HEK293T (cell line): ENCODE measurements around the gene METTL16.

ENCODE experiments used
- CTCF ChIA-PET: fragments of 350-600 bp; formaldehyde crosslinking; extraction: SDS; loops from one replicate; lab custom pipeline; 2021; ENCODE audit warnings: antibody characterized with exemption, inconsistent platforms; lab: Yijun Ruan, JAX
- POLR2A ChIA-PET: fragments of 350-600 bp; formaldehyde crosslinking; extraction: SDS; loops from one replicate; lab custom pipeline; 2020; ENCODE audit warnings: antibody characterized with exemption, inconsistent platforms; lab: Yijun Ruan, JAX
- DNase-seq: peaks from one replicate; pipeline ENCODE4 v3.0.0; 2012; ENCODE audit warnings: mixed read lengths; ENCODE audit errors: extremely low spot score
- ARNT ChIP-seq: fragments of 450-650 bp; IDR thresholded peaks from 2 replicates; pipeline ENCODE4 v1.6.1; 2017; ENCODE audit warnings: mild to moderate bottlenecking
- BHLHE40 ChIP-seq: fragments of 450-650 bp; IDR thresholded peaks from 2 replicates; pipeline ENCODE4 v1.6.1; 2016; ENCODE audit warnings: mild to moderate bottlenecking, moderate library complexity, borderline replicate concordance
- CTBP1 ChIP-seq: fragments of 450-650 bp; IDR thresholded peaks from 2 replicates; pipeline ENCODE4 v1.6.1; 2016; ENCODE audit warnings: borderline replicate concordance
- ELF4 ChIP-seq: fragments of 450-650 bp; IDR thresholded peaks from 2 replicates; pipeline ENCODE4 v1.6.1; 2017; ENCODE audit warnings: antibody characterized with exemption
- FOXA1 ChIP-seq: fragments of 450-650 bp; IDR thresholded peaks from 2 replicates; pipeline ENCODE4 v1.6.1; 2016; ENCODE audit warnings: mild to moderate bottlenecking
- FOXK2 ChIP-seq: fragments of 450-650 bp; IDR thresholded peaks from 2 replicates; pipeline ENCODE4 v1.6.1; 2016; ENCODE audit warnings: mild to moderate bottlenecking
- FOXM1 ChIP-seq: fragments of 450-650 bp; IDR thresholded peaks from 2 replicates; pipeline ENCODE4 v1.6.1; 2017; ENCODE audit warnings: mild to moderate bottlenecking, borderline replicate concordance
- HDGF ChIP-seq: fragments of 450-650 bp; IDR thresholded peaks from 2 replicates; pipeline ENCODE4 v1.6.1; 2017; ENCODE audit warnings: antibody characterized with exemption, borderline replicate concordance
- L3MBTL2 ChIP-seq: fragments of 450-650 bp; conservative IDR thresholded peaks from 2 replicates; pipeline ENCODE4 v1.6.1; 2016; ENCODE audit warnings: mild to moderate bottlenecking
- LEF1 ChIP-seq: fragments of 450-650 bp; IDR thresholded peaks from 2 replicates; pipeline ENCODE4 v1.6.1; 2017; ENCODE audit warnings: mild to moderate bottlenecking, borderline replicate concordance
- NFRKB ChIP-seq: fragments of 450-650 bp; IDR thresholded peaks from 2 replicates; pipeline ENCODE4 v1.6.1; 2016; ENCODE audit warnings: mild to moderate bottlenecking, moderate library complexity
- SP1 ChIP-seq: fragments of 450-650 bp; IDR thresholded peaks from 2 replicates; pipeline ENCODE4 v1.6.1; 2017
- SUZ12 ChIP-seq: fragments of 450-650 bp; IDR thresholded peaks from 2 replicates; pipeline ENCODE4 v1.6.1; 2016; ENCODE audit warnings: mild to moderate bottlenecking
- TARDBP ChIP-seq: fragments of 450-650 bp; IDR thresholded peaks from 2 replicates; pipeline ENCODE4 v1.6.1; 2016
- ZNF384 ChIP-seq: fragments of 450-650 bp; IDR thresholded peaks from 2 replicates; pipeline ENCODE4 v1.6.1; 2016
- TF ChIP-seq, protein P1 (sequence below): fragments of 450-650 bp; IDR thresholded peaks from 2 replicates; pipeline ENCODE4 v1.6.1; 2016

METTL16 gene

GRCh38 chr17:2459917-2460271 is 51.8 kb downstream of the METTL16 start:
- ChIA-PET CTCF (no interaction called here), POLR2A (interaction anchor here (1.2 kb wide), 1 partner anchor 51 kb away, joined by 3 read pairs; no protein-coding TSS in a partner anchor)
- no peak for TF ChIP-seq ZNF384
- TF ChIP-seq SUZ12 = no peak
- no peak for TF ChIP-seq BHLHE40
- TF ChIP-seq ELF4 = no peak
- no peak for TF ChIP-seq ARNT
- no peak for TF ChIP-seq CTBP1
- DNase-seq = no peak

DNA sequence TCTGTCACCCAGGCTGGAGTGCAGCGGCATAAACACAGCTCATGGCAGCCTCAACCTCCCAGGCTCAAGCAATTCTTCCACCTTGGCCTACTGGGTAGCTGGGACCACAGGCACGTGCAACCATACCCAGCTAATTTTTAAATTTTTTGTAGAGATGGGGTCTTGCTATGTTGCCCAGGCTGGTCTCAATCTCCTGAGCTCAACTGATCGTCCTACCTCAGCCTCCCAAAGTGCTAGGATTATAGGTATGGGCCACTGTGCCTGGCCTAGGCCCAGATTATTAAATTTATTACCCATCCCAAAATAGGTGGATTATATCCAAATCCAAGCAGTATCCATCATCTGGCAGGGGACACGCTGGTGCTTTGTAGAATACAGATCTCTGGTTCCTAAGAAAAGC is 53.8 kb downstream of the METTL16 start:
- ChIA-PET POLR2A (no interaction called here), CTCF (no interaction called here)
- no peak for DNase-seq
- TF ChIP-seq NFRKB = no peak
- no peak for TF ChIP-seq ZNF384
- TF ChIP-seq L3MBTL2 = no peak
- TF ChIP-seq FOXK2 = no peak
- TF ChIP-seq, protein P1, sequence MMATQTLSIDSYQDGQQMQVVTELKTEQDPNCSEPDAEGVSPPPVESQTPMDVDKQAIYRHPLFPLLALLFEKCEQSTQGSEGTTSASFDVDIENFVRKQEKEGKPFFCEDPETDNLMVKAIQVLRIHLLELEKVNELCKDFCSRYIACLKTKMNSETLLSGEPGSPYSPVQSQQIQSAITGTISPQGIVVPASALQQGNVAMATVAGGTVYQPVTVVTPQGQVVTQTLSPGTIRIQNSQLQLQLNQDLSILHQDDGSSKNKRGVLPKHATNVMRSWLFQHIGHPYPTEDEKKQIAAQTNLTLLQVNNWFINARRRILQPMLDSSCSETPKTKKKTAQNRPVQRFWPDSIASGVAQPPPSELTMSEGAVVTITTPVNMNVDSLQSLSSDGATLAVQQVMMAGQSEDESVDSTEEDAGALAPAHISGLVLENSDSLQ = no peak
- TF ChIP-seq SP1 = no peak
- no peak for TF ChIP-seq BHLHE40
- no peak for TF ChIP-seq TARDBP
- no peak for TF ChIP-seq SUZ12
- TF ChIP-seq FOXA1 = no peak
- no peak for TF ChIP-seq FOXM1
- no peak for TF ChIP-seq HDGF
- no peak for TF ChIP-seq ELF4
- no peak for TF ChIP-seq LEF1
- no peak for TF ChIP-seq CTBP1

DNA sequence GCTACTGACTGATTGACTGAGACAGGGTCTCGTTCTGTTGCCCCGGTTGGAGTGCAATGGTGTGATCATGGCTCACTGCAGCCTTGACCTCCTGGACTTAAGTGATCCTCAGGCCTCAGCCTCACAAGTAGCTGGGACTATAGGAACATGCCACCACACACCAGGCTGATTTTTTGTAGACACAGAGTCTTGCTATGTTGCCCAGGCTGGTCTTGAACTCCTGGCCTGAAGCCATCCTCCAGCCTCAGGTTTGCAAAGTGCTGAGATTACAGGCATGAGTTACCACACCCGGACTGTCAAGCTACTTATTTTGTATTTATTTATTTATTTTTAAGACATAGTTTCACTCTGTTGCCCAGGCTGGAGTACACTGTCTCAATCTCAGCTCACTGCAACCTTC is 55.2 kb downstream of the METTL16 start:
- ChIA-PET POLR2A (no interaction called here), CTCF (no interaction called here)
- DNase-seq = no peak
- no peak for TF ChIP-seq FOXK2
- TF ChIP-seq ZNF384 = no peak
- TF ChIP-seq FOXM1 = no peak
- TF ChIP-seq TARDBP = no peak
- TF ChIP-seq LEF1 = no peak
- TF ChIP-seq SUZ12 = no peak
- no peak for TF ChIP-seq NFRKB
- TF ChIP-seq L3MBTL2 = no peak
- TF ChIP-seq BHLHE40 = no peak
- no peak for TF ChIP-seq FOXA1
- TF ChIP-seq, protein P1 = no peak
- no peak for TF ChIP-seq SP1
- no peak for TF ChIP-seq ARNT
- TF ChIP-seq ELF4 = no peak
- no peak for TF ChIP-seq CTBP1

- no peak for DNase-seq
- POLR2A ChIA-PET = no interaction called here
- TF ChIP-seq SUZ12 (no peak), FOXK2 (no peak), LEF1 (no peak), ELF4 (no peak), NFRKB (no peak), FOXM1 (no peak), CTBP1 (no peak), ZNF384 (no peak), HDGF (no peak), SP1 (no peak), L3MBTL2 (no peak), BHLHE40 (no peak), ARNT (no peak), TARDBP (no peak)
- TF ChIP-seq, protein P1 = no peak
- CTCF ChIA-PET = no interaction called here
These were observed 55.7 kb downstream of the METTL16 start for GRCh38 chr17:2455956-2456355.

DNA sequence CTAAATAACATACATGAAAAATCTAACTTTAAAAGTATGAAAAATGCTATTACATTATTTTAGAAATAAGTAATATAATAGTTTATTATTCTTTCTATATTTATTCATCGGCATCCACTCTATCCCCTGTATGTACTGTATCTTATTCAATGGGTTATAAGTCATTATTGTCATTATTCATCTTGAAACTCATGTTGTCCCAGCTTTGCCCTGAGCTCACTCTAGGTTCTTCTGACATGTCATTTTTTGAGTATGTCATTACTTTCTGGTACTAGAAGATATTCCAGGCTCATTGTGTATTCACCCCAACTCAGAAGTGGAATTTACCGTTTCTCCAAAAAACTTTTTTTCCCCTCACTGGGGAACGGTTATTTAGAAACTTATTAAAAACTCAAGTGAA is 57.8 kb downstream of the METTL16 start:
- POLR2A ChIA-PET = no interaction called here
- DNase-seq = no peak
- CTCF ChIA-PET = no interaction called here

DNA sequence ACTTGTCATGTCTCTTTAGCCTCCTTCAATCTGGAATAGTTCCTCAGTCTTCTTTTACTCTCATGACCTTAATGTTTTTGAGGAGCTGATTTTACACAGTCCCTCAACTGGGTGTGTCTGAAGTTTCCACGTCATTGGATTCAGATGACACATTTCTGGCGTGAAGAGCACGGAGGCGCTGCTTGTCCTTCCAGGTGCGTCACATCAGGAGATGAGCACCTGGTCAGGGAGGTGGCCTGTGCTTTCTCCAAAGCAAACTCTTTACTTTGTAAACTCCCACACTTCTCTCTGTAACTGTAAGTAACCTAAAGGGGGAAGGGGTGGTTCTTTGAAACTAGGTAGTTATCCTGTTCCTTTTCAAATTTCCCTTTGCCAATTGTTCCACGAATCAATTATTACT is 58.4 kb downstream of the METTL16 start:
- CTCF ChIA-PET = no interaction called here
- TF ChIP-seq, protein P1 = no peak
- TF ChIP-seq CTBP1 = no peak
- no peak for TF ChIP-seq FOXA1
- TF ChIP-seq NFRKB = no peak
- no peak for TF ChIP-seq ELF4
- no peak for TF ChIP-seq BHLHE40
- no peak for TF ChIP-seq SP1
- TF ChIP-seq L3MBTL2 = no peak
- no peak for TF ChIP-seq LEF1
- TF ChIP-seq FOXM1 = no peak
- TF ChIP-seq ARNT = no peak
- TF ChIP-seq HDGF = no peak
- TF ChIP-seq TARDBP = no peak
- TF ChIP-seq ZNF384 = no peak
- TF ChIP-seq SUZ12 = no peak
- no peak for TF ChIP-seq FOXK2
- POLR2A ChIA-PET = no interaction called here
- no peak for DNase-seq

More for the DNA sequence above, 57.8 kb downstream of the METTL16 start:
- no peak for TF ChIP-seq ZNF384
- no peak for TF ChIP-seq BHLHE40
- no peak for TF ChIP-seq CTBP1
